PC-3 (cell line): ENCODE results near the gene RNF121. TPM values are rescaled to one million over a fixed set of nuclear protein-coding genes. Genes with fewer than 3 reads are reported as not detected.
A peak's percentile ranks its signal among the peaks of the same experiment; 100 is the strongest.

ENCODE experiments used
- ATAC-seq: fragments of 200-7000 bp; cut with Tn5 transposase; 2 replicates; pipeline ENCODE4 v1.9.1; 2020; ENCODE audit warnings: mild to moderate bottlenecking, moderate library complexity
- BruUV-seq: library from RNA; stranded (reverse); fragments of 400-500 nt; replicated peaks from 2 replicates; lab custom pipeline; 2021; lab: Mats Ljungman, UMichigan
- CTCF ChIA-PET: fragments of 300-600 bp; sonication (Branson Sonifier 250); formaldehyde crosslinking; loops from one replicate; lab custom pipeline; 2022; ENCODE audit warnings: antibody characterized with exemption; lab: Charles Lee
- POLR2A ChIA-PET: fragments of 300-600 bp; sonication (Branson Sonifier 250); formaldehyde crosslinking; loops from one replicate; lab custom pipeline; 2022; ENCODE audit warnings: antibody characterized with exemption; ENCODE audit not compliant: unreplicated experiment; lab: Charles Lee
- DNase-seq: peaks from one replicate; pipeline ENCODE4 v3.0.0-alpha.2; 2015
- H2AFZ ChIP-seq: fragments of 300-600 bp; sonication (generic); 2 replicates; pipeline ENCODE4 v1.6.0; 2016; ENCODE audit warnings: antibody characterized with exemption, low read length
- H3F3A ChIP-seq: fragments of 300-600 bp; sonication (generic); one replicate; pipeline ENCODE4 v1.6.0; 2017; ENCODE audit warnings: antibody characterized with exemption, low read length, control low read depth, mild to moderate bottlenecking; ENCODE audit not compliant: unreplicated experiment
- H3K27ac ChIP-seq: fragments of 300-600 bp; sonication (generic); 2 replicates; pipeline ENCODE4 v1.5.1; 2016; ENCODE audit warnings: mild to moderate bottlenecking, low read length
- H3K27me3 ChIP-seq: fragments of 300-600 bp; sonication (generic); 2 replicates; pipeline ENCODE4 v1.6.1; 2016; ENCODE audit warnings: low read length, mixed read lengths
- H3K36me3 ChIP-seq: fragments of 300-600 bp; sonication (generic); 2 replicates; pipeline ENCODE4 v1.6.1; 2016; ENCODE audit warnings: low read depth, mixed run types, low read length, mixed read lengths
- H3K4me1 ChIP-seq: fragments of 300-600 bp; sonication (generic); 2 replicates; pipeline ENCODE4 v1.5.1; 2016; ENCODE audit warnings: low read length; ENCODE audit not compliant: insufficient read depth
- H3K4me2 ChIP-seq: fragments of 300-600 bp; sonication (generic); 2 replicates; pipeline ENCODE4 v1.6.0; 2016; ENCODE audit warnings: low read length
- H3K4me3 ChIP-seq: fragments of 300-600 bp; sonication (generic); 2 replicates; pipeline ENCODE4 v1.5.1; 2016; ENCODE audit warnings: mild to moderate bottlenecking, low read length, mixed read lengths
- H3K79me2 ChIP-seq: fragments of 300-600 bp; sonication (generic); 2 replicates; pipeline ENCODE4 v1.6.1; 2017; ENCODE audit warnings: low read length, mixed read lengths
- H3K9ac ChIP-seq: fragments of 300-600 bp; sonication (generic); 2 replicates; pipeline ENCODE4 v1.6.0; 2016; ENCODE audit warnings: mild to moderate bottlenecking, low read length
- H3K9me2 ChIP-seq: fragments of 300-600 bp; sonication (generic); replicated peaks from 2 replicates; pipeline ENCODE4 v1.6.1; 2016; ENCODE audit warnings: mixed run types, low read length, mixed read lengths
- H3K9me3 ChIP-seq: fragments of 300-600 bp; sonication (generic); 2 replicates; pipeline ENCODE4 v1.6.1; 2016; ENCODE audit warnings: low read length, mixed read lengths
- H4K20me1 ChIP-seq: fragments of 300-600 bp; sonication (generic); 2 replicates; pipeline ENCODE4 v1.6.1; 2016; ENCODE audit warnings: low read length, mixed read lengths
- CTCF ChIP-seq: fragments of 300-600 bp; sonication (generic); conservative IDR thresholded peaks from 2 replicates; pipeline ENCODE4 v1.5.1; 2017; ENCODE audit warnings: antibody characterized with exemption, low read depth, mild to moderate bottlenecking, low read length
- EZH2 ChIP-seq: fragments of 300-600 bp; sonication (generic); IDR thresholded peaks from one replicate; pipeline ENCODE4 v1.6.1; 2017; ENCODE audit warnings: antibody characterized with exemption, mild to moderate bottlenecking, low read length; ENCODE audit not compliant: unreplicated experiment
- EZH2phosphoT487 ChIP-seq: fragments of 300-600 bp; sonication (generic); IDR thresholded peaks from 2 replicates; pipeline ENCODE4 v1.6.1; 2018; ENCODE audit warnings: mild to moderate bottlenecking, antibody characterized with exemption, low read length, borderline replicate concordance
- intact Hi-C: fragments of 100-400 bp; cut with micrococcal nuclease; formaldehyde crosslinking; loops from 2 replicates; pipeline ENCODE4 v1.9.0; 2023
- total RNA-seq: library from RNA; depleted of rRNA; stranded (reverse); fragments of >200 nt; gene quantifications from 2 replicates; pipeline ENCODE4 v1.2.3, GENCODE V29; 2014; rRNA removed

RNF121 gene
- total RNA-seq, 1 experiment from 2014 or later: 40.2 TPM

GRCh38 chr11:72042064-72042745 lies 113.4 kb downstream of the RNF121 start:
- Histone ChIP-seq H4K20me1 (0 out of 2 replicates have a peak, but pooled peaks cover 8% of the 10 kb centered on the region), H3K9me3 (no peaks in the 10 kb centered on the region), H3K79me2 (peaks cover 68% of the 10 kb centered on the region), H3K27ac (peak overlapping the region; percentile 83), H3K9me2 (no peaks in the 10 kb centered on the region), H3K4me1 (peaks cover 42% of the 10 kb centered on the region), H3K4me2 (peak overlapping the region; percentile 92), H2AFZ (peak overlapping the region; percentile 79), H3K4me3 (peak overlapping the region; percentile 67), H3F3A (no peaks in the 10 kb centered on the region), H3K27me3 (no peaks in the 10 kb centered on the region), H3K9ac (peak overlapping the region; percentile 80), H3K36me3 (peaks cover 6% of the 10 kb centered on the region; the same call in 1 of the 2 replicates)
- POLR2A ChIA-PET: no interaction called here
- intact Hi-C loops: no loop called here
- TSS peak; percentile 88 for BruUV-seq
- no peak for DNase-seq
- CTCF ChIA-PET: no interaction called here
- no peak for ATAC-seq
- TF ChIP-seq EZH2: no peak
- no peak for TF ChIP-seq CTCF
- TF ChIP-seq EZH2phosphoT487: no peak

GRCh38 chr11:72045849-72046248 lies 117.0 kb downstream of the RNF121 start:
- no TSS peak for BruUV-seq
- ChIA-PET POLR2A (no interaction called here), CTCF (no interaction called here)

More at GRCh38 chr11:72045849-72046248, 117.0 kb downstream of the RNF121 start:
- no peaks in the 10 kb centered on the region for H3K27me3 ChIP-seq
- no peak overlapping the region for H3K4me3 ChIP-seq
- H3K79me2 ChIP-seq: peaks cover 48% of the 10 kb centered on the region
- TF ChIP-seq EZH2phosphoT487 (no peak), EZH2 (no peak), CTCF (no peak)
- ATAC-seq (no peak), DNase-seq (no peak)
- H3K9me3 ChIP-seq: no peaks in the 10 kb centered on the region
- H3K9me2 ChIP-seq: no peaks in the 10 kb centered on the region
- no peak overlapping the region for H3K9ac ChIP-seq
- no peaks in the 10 kb centered on the region for H3F3A ChIP-seq
- peaks cover 21% of the 10 kb centered on the region for H3K4me1 ChIP-seq
- H3K4me2 ChIP-seq: no peak overlapping the region
- H2AFZ ChIP-seq: no peak overlapping the region
- no peak overlapping the region for H3K27ac ChIP-seq
- H3K36me3 ChIP-seq: peaks cover 16% of the 10 kb centered on the region; the same call in 1 of the 2 replicates
- H4K20me1 ChIP-seq: no peaks in the 10 kb centered on the region
- intact Hi-C loops: no loop called here

Other genes starting within 250 kb of the RNF121 start
- gene DEFB108B, start 95.8 kb upstream of the RNF121 start, total RNA-seq: not detected in 2 replicates
- not detected in 2 replicates for gene DEFB131B, start 50.6 kb upstream of the RNF121 start, total RNA-seq
- 5.0 and 14.0 TPM in 2 replicates for gene XNDC1N, start 452 bp upstream of the RNF121 start, total RNA-seq
- 6.5 and 7.2 TPM in 2 replicates for gene IL18BP, start 69.9 kb downstream of the RNF121 start, total RNA-seq
- 145 and 202 TPM in 2 replicates for gene NUMA1, start 151.5 kb downstream of the RNF121 start, total RNA-seq
- gene LRRC51, start 151.8 kb downstream of the RNF121 start, total RNA-seq: 5.8 and 6.6 TPM in 2 replicates
- 160 and 169 TPM in 2 replicates for gene LAMTOR1, start 174.3 kb downstream of the RNF121 start, total RNA-seq
- gene TOMT, start 176.9 kb downstream of the RNF121 start, total RNA-seq: not detected in 2 replicates
- gene ANAPC15, start 183.6 kb downstream of the RNF121 start, total RNA-seq: 65.4 and 68.8 TPM in 2 replicates
- gene FOLR3, start 206.7 kb downstream of the RNF121 start, total RNA-seq: not detected in 2 replicates